IMR-90 (cell line): ENCODE results near the gene EMP1. TPM values are rescaled to one million over a fixed set of nuclear protein-coding genes. Genes with fewer than 3 reads are reported as not detected.

ENCODE experiments used
- ATAC-seq: fragments of 200-7000 bp; cut with Tn5 transposase; 2 replicates; pipeline ENCODE4 v1.9.1; 2020; ENCODE audit warnings: low read depth, mild to moderate bottlenecking, moderate library complexity
- BruUV-seq: library from RNA; stranded (reverse); fragments of 400-500 nt; replicated peaks from 2 replicates; lab custom pipeline; 2021; lab: Mats Ljungman, UMichigan
- CTCF ChIA-PET: fragments of 300-600 bp; formaldehyde crosslinking; extraction: SDS; loops from one replicate; lab custom pipeline; 2021; ENCODE audit warnings: antibody characterized with exemption; lab: Yijun Ruan, JAX
- POLR2A ChIA-PET: fragments of 300-600 bp; sonication (Branson Sonifier 250); formaldehyde crosslinking; loops from one replicate; lab custom pipeline; 2022; ENCODE audit warnings: antibody characterized with exemption; ENCODE audit not compliant: unreplicated experiment; lab: Charles Lee
- DNase-seq: peaks from one replicate; pipeline ENCODE4 v3.0.0; 2013
- H2AFZ ChIP-seq: replicated peaks from 2 replicates; pipeline ENCODE3; 2013; ENCODE audit warnings: low read length, mild to moderate bottlenecking; ENCODE audit not compliant: poor library complexity
- H2AK5ac ChIP-seq: 2 replicates; pipeline ENCODE4 v1.6.1; 2013; ENCODE audit warnings: low read depth, low read length, inconsistent platforms
- H2AK9ac ChIP-seq: replicated peaks from 2 replicates; pipeline ENCODE3; 2013; ENCODE audit warnings: mild to moderate bottlenecking, low read depth, low read length, moderate library complexity; ENCODE audit not compliant: poor library complexity
- H2BK120ac ChIP-seq: 2 replicates; pipeline ENCODE4 v1.6.1; 2013; ENCODE audit warnings: low read depth, low read length, inconsistent platforms
- H2BK15ac ChIP-seq: 3 replicates; pipeline ENCODE4 v1.6.1; 2013; ENCODE audit warnings: low read depth, low read length, inconsistent platforms
- H2BK20ac ChIP-seq: 2 replicates; pipeline ENCODE4 v1.6.1; 2013; ENCODE audit warnings: low read depth, mild to moderate bottlenecking, inconsistent platforms, low read length, moderate library complexity
- H2BK5ac ChIP-seq: 2 replicates; pipeline ENCODE4 v1.6.1; 2013; ENCODE audit warnings: mild to moderate bottlenecking, low read depth, low read length, inconsistent platforms; ENCODE audit not compliant: poor library complexity, severe bottlenecking
- H3K14ac ChIP-seq: replicated peaks from 2 replicates; pipeline ENCODE4 v1.6.1; 2013; ENCODE audit warnings: low read depth, low read length, inconsistent platforms
- H3K18ac ChIP-seq: 2 replicates; pipeline ENCODE4 v1.6.1; 2013; ENCODE audit warnings: low read depth, low read length, control low read depth
- H3K23ac ChIP-seq: 2 replicates; pipeline ENCODE4 v1.6.1; 2013; ENCODE audit warnings: low read depth, low read length, inconsistent platforms
- H3K27ac ChIP-seq: 2 replicates; pipeline ENCODE4 v1.5.1; 2013; ENCODE audit warnings: mild to moderate bottlenecking, control low read depth, low read length; ENCODE audit not compliant: insufficient read depth
- H3K27me3 ChIP-seq: 2 replicates; pipeline ENCODE4 v1.6.1; 2013; ENCODE audit warnings: low read length; ENCODE audit not compliant: control insufficient read depth, insufficient read depth
- H3K36me3 ChIP-seq: 2 replicates; pipeline ENCODE4 v1.6.1; 2013; ENCODE audit warnings: low read length, mixed read lengths; ENCODE audit not compliant: control insufficient read depth, insufficient read depth
- H3K4ac ChIP-seq: 2 replicates; pipeline ENCODE4 v1.6.1; 2013; ENCODE audit warnings: low read depth, low read length, inconsistent platforms
- H3K4me1 ChIP-seq: 2 replicates; pipeline ENCODE4 v1.6.1; 2013; ENCODE audit warnings: low read length, mixed read lengths; ENCODE audit not compliant: control insufficient read depth, insufficient read depth
- H3K4me2 ChIP-seq: 2 replicates; pipeline ENCODE4 v1.6.1; 2013; ENCODE audit warnings: low read depth, mild to moderate bottlenecking, control low read depth, low read length, moderate library complexity
- H3K4me3 ChIP-seq: 2 replicates; pipeline ENCODE4 v1.5.1; 2013; ENCODE audit warnings: low read depth, mild to moderate bottlenecking, control low read depth, low read length, moderate library complexity; ENCODE audit not compliant: insufficient read depth
- H3K56ac ChIP-seq: 2 replicates; pipeline ENCODE4 v1.6.1; 2013; ENCODE audit warnings: low read length, inconsistent platforms; ENCODE audit not compliant: insufficient read depth; ENCODE audit errors: extremely low read depth
- H3K79me1 ChIP-seq, 2 experiments: 2 replicates each; pipeline ENCODE4 v1.6.1; 2013; ENCODE audit warnings: low read length in 2 of 2, inconsistent platforms in 1 of 2, low read depth in 1 of 2
- H3K9ac ChIP-seq: 2 replicates; pipeline ENCODE4 v1.6.1; 2013; ENCODE audit warnings: low read depth, low read length, control low read depth
- H3K9me1 ChIP-seq: 2 replicates; pipeline ENCODE4 v1.6.1; 2013; ENCODE audit warnings: low read length, inconsistent platforms; ENCODE audit not compliant: insufficient read depth
- H3K9me3 ChIP-seq: 2 replicates; pipeline ENCODE4 v1.6.1; 2013; ENCODE audit warnings: low read length; ENCODE audit not compliant: control insufficient read depth, insufficient read depth
- H4K20me1 ChIP-seq: 2 replicates; pipeline ENCODE4 v1.6.1; 2013; ENCODE audit warnings: low read length, inconsistent platforms; ENCODE audit not compliant: insufficient read depth
- H4K5ac ChIP-seq: 2 replicates; pipeline ENCODE4 v1.6.1; 2013; ENCODE audit warnings: mild to moderate bottlenecking, low read depth, low read length, control low read depth
- H4K8ac ChIP-seq, 2 experiments: 2 replicates each; pipeline ENCODE4 v1.6.1; 2013; ENCODE audit warnings: low read depth in 2 of 2, low read length in 2 of 2, control low read depth in 1 of 2, inconsistent platforms in 1 of 2
- H4K91ac ChIP-seq: 2 replicates; pipeline ENCODE4 v1.6.1; 2013; ENCODE audit warnings: low read depth, low read length, inconsistent platforms; ENCODE audit not compliant: insufficient read depth
- FOS ChIP-seq: fragments of 150-350 bp; IDR thresholded peaks from 2 replicates; pipeline ENCODE4 v1.6.1; 2016; ENCODE audit warnings: low read depth, low read length
- RAD21 ChIP-seq: IDR thresholded peaks from 2 replicates; pipeline ENCODE4 v1.6.1; 2012; ENCODE audit warnings: low read length, improper control_type of control experiment
- WGBS, 2 experiments: methylation state at CpG; one replicate each; pipeline versions ENCODE4 v1.1.5 to v1.1.7; 2013; ENCODE audit warnings: missing lambda C conversion rate in 2 of 2; ENCODE audit not compliant: insufficient read length in 1 of 2; ENCODE audit errors: extremely low coverage in 2 of 2; 5-methylcytosine and 5-hydroxymethylcytosine counted together
- dilution Hi-C: fragments of 300-500 bp; cut with HindIII; formaldehyde crosslinking; loops from one replicate; pipeline ENCODE4 v1.14.3; 2018; ENCODE audit warnings: low sequenced_read_pairs; ENCODE audit not compliant: unreplicated experiment
- in situ Hi-C: fragments of 300-500 bp; cut with MboI; formaldehyde crosslinking; loops from 3 replicates; pipeline ENCODE4 v1.14.3; 2019; ENCODE audit warnings: low sequenced_read_pairs, inconsistent platforms, mixed read lengths
- intact Hi-C: fragments of 100-400 bp; cut with micrococcal nuclease; formaldehyde crosslinking; loops from 2 replicates; pipeline ENCODE4 v1.10.0; 2022
- polyA plus RNA-seq, 3 experiments: library from polyadenylated mRNA; depleted of rRNA; stranded (reverse); fragments of >200 nt; gene quantifications; 2 replicates each; pipeline ENCODE4 v1.2.3, GENCODE V29; 2012; ENCODE audit warnings: low replicate concordance in 1 of 3
- total RNA-seq: library from RNA; depleted of rRNA; stranded (reverse); fragments of >200 nt; gene quantifications from 2 replicates; pipeline ENCODE4 v1.2.3, GENCODE V29; 2012

EMP1 gene
- total and polyA plus RNA-seq, 2 of the 4 experiments (the other 2 are of a cell fraction), result 137 to 201 TPM

- in situ Hi-C loops (no loop called here), dilution Hi-C loops (no loop called here), intact Hi-C loops (no loop called here)
- Histone ChIP-seq H3K4me1 (peaks cover 2% of the 10 kb centered on the region; the same call in 1 of the 2 replicates), H2AK5ac (0 out of 2 replicates have a peak overlapping the region, but pooled peaks have one; percentile 0), H3K27ac (no peak overlapping the region), H4K8ac (peak overlapping the region in 1 of 2 experiments; percentile 40; a peak in 2 of 4 replicates), H4K20me1 (no peaks in the 10 kb centered on the region), H4K5ac (no peak overlapping the region), H3K36me3 (no peaks in the 10 kb centered on the region), H3K4ac (peak overlapping the region; percentile 77), H2BK15ac (peak overlapping the region; percentile 5; the same call in 1 of the 3 replicates), H3K56ac (no peak overlapping the region), H3K79me1 (no peaks in the 10 kb centered on the region), H2BK5ac (peak overlapping the region; percentile 68), H3K23ac (0 out of 2 replicates have a peak overlapping the region, but pooled peaks have one; percentile 7), H2AFZ (peak overlapping the region; percentile 71), H3K9ac (no peak overlapping the region), H3K27me3 (no peaks in the 10 kb centered on the region), H2BK20ac (peak overlapping the region; percentile 80; the same call in 1 of the 2 replicates), H2AK9ac (no peak overlapping the region), H4K91ac (0 out of 2 replicates have a peak overlapping the region, but pooled peaks have one; percentile 44), H3K18ac (no peak overlapping the region), H2BK120ac (peak overlapping the region; percentile 65), H3K4me2 (no peak overlapping the region), H3K4me3 (no peak overlapping the region), H3K9me3 (no peaks in the 10 kb centered on the region), H3K14ac (peak overlapping the region; percentile 41; the same call in 1 of the 2 replicates), H3K9me1 (no peaks in the 10 kb centered on the region; the same call in none of the 2 replicates)
- peak; percentile 84 for DNase-seq
- no CpG with 5 or more reads among the region's 1 CpG for WGBS, 2 experiments
- no TSS peak for BruUV-seq
- ChIA-PET POLR2A (no interaction called here), CTCF (no interaction called here)
- ATAC-seq, result peak; percentile 77
- 0 out of 2 replicates have a peak, but pooled peaks have one; percentile 25 for TF ChIP-seq FOS
- TF ChIP-seq RAD21, result no peak
Measured at GRCh38 chr12:13250416-13250815, 53.9 kb downstream of the EMP1 start.
